GM19240 (cell line): ENCODE results near the gene PTAFR.

Source experiments
- DNase-seq: peaks from one replicate; pipeline ENCODE4 v3.0.0; 2011; ENCODE audit warnings: low spot score; ENCODE audit not compliant: insufficient read length

The PTAFR gene

DNA sequence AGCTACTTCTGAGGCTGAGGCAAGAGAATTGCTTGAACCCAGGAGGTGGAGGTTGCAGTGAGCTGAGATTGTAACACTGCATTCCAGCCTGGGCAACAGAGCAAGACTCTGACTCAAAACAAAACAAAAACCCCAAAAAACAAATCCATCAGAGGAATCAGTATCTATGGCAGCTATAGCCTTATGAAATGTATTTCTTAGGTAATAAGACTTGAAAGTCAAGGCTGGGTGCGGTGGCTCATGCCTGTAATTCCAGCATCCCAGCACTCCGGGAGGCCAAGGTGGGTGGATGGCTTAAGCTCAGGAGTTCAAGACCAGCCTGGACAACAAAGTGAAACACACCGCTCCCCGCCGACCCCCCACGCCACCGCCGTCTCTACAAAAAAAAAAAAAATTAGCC, 56.9 kb downstream of the PTAFR start:
- no peak for DNase-seq

DNA sequence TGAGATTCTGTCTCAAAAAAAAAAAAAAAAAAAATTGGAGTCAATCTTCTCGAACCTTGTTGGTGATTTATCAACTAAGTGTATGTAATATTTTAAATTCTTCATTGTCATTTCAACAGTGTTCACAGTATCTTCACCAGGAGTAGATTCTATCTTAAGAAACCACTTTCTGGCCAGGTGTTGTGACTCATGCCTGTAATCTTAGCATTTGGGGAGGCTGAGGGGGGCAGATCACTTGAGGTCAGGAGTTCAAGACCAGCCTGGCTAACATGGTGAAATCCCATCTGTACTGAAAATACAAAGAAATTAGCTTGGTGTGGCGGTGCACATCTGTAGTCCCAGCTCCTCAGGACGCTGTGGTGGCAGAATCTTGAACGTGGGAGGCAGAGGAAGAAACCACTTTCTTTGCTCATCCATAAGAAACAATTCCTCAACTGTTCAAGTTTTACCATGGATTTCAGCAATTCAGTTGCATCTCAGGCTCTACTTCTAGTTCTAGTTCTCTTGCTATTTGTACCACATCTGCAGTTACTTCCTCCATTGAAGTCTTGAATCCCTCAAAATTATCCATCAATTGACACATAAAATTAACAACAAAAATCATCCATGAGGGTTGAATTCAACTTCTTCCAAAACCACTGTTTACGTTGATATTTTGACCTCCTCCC, 57.7 kb downstream of the PTAFR start:
- no peak for DNase-seq

GRCh38 chr1:28115267-28115666, 61.2 kb downstream of the PTAFR start:
- DNase-seq, result no peak

- no peak for DNase-seq
Measured at GRCh38 chr1:28114844-28115243, 61.6 kb downstream of the PTAFR start.

DNA sequence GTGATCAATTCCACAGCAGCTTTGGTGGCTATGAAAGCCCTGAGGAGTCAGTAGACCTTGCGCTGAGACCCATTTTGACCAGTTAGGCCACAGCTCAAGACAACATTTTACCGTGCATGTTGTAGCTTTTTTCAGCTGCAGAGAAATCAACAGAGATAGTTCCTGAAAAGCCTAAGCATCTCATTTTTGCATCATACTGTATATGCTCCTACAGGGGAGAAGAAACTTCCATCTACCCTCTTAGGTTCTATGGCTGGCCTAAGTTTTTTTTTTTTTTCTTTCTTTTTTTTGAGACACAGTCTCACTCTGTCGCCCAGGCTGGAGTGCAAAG, 63.3 kb downstream of the PTAFR start:
- no peak for DNase-seq

GRCh38 chr1:28112388-28113241, 63.9 kb downstream of the PTAFR start:
- no peak for DNase-seq

- no peak for DNase-seq
Measured at GRCh38 chr1:28111157-28111556, 65.3 kb downstream of the PTAFR start.

GRCh38 chr1:28110555-28110954, 65.9 kb downstream of the PTAFR start:
- DNase-seq, result no peak

DNA sequence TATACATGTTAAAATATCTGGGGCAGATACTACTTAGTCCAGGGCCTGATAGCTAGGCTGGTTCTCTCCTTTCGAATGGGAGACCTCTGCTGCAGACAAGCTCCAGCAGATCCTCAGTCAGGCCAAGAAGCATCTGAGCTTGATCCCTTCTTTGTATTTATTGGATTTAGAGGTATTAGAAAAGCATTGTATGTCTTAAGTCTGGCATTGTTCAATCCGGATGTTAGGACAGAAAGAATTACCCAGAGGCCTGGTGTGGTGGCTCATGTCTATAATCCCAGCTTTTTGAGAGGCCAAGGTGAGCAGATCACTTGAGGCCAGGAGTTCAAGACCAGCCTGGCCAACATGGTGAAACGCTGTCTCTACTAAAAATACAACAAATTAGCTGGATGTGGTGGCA, 66.9 kb downstream of the PTAFR start:
- DNase-seq, result no peak

- DNase-seq, result no peak
Measured at GRCh38 chr1:28108001-28108400, 68.5 kb downstream of the PTAFR start.

- DNase-seq, result no peak
Measured at GRCh38 chr1:28104866-28105467, 71.5 kb downstream of the PTAFR start.

DNA sequence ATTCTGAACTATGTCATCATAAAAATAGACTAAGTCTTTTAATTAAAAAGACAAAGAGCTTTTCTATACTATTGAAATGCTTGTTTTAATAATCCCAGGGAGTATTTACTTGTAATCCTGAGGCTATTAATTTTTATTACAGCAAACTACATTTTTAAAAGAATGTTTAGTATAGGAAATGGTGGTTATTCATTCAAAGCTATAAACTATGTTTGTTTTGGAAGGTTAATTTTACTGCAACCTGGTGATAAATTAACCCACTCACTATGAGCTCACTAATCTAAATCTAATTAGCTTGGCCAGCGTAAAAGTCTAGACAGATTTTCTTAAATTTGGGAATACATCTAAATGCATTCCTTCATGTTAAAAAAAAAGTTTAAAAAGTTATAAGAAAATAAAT, 74.3 kb downstream of the PTAFR start:
- DNase-seq, result no peak

- no peak for DNase-seq
Measured at GRCh38 chr1:28099050-28099769, 77.3 kb downstream of the PTAFR start.
